K562 (cell line): ENCODE measurements around the gene SH2D4B. TPM values are rescaled to one million over a fixed set of nuclear protein-coding genes. Genes with fewer than 3 reads are reported as not detected.

Experiments
- ATAC-seq: fragments of 200-7000 bp; cut with Tn5 transposase; 3 replicates; pipeline ENCODE4 v1.9.1; 2020; ENCODE audit warnings: moderate library complexity
- BruUV-seq: library from RNA; stranded (reverse); fragments of 400-500 nt; replicated peaks from 2 replicates; lab custom pipeline; 2021; lab: Mats Ljungman, UMichigan
- CTCF ChIA-PET: fragments of 300-600 bp; formaldehyde crosslinking; extraction: SDS; loops from one replicate; lab custom pipeline; 2021; ENCODE audit warnings: low intra/inter-chr PET ratio; lab: Yijun Ruan, JAX
- POLR2A ChIA-PET: fragments of 300-600, 350-650 bp; sonication (Branson Sonifier 250); formaldehyde crosslinking; extraction: SDS; loops from one replicate; lab custom pipeline; 2021; ENCODE audit warnings: antibody characterized with exemption, inconsistent platforms; lab: Yijun Ruan, JAX
- DNase-seq, 4 experiments: peaks; one replicate each; pipeline versions ENCODE4 v3.0.0 to v3.0.0-alpha.2; 2011 to 2018; ENCODE audit warnings: low spot score in 3 of 4, mixed read lengths in 3 of 4; ENCODE audit errors: extremely low read depth in 1 of 4
- FAIRE-seq: peaks from 2 replicates; lab custom pipeline; 2011; peaks lifted over from hg19 to GRCh38; lab: Jason Lieb, UNC
- H2AFZ ChIP-seq: 2 replicates; pipeline ENCODE4 v1.6.0; 2011; ENCODE audit warnings: low read depth, low read length, control low read depth, inconsistent platforms
- H3K27ac ChIP-seq: fragments of 200-600 bp; 3 replicates; pipeline ENCODE4 v1.8.0; 2011; ENCODE audit warnings: low read depth, mild to moderate bottlenecking, control low read depth, inconsistent platforms, low read length, moderate library complexity, mixed read lengths; ENCODE audit errors: extremely low read depth
- H3K27me3 ChIP-seq, 2 experiments: fragments of 300-600 bp in 1 of 2; 2 replicates in 1 of 2; 3 replicates in 1 of 2; pipeline versions ENCODE4 v1.6.0 to v1.8.0; 2011; ENCODE audit warnings: inconsistent platforms in 2 of 2, low read length in 2 of 2, mild to moderate bottlenecking in 1 of 2, mixed read lengths in 1 of 2, moderate library complexity in 1 of 2; ENCODE audit not compliant: control insufficient read depth in 2 of 2, insufficient read depth in 2 of 2
- H3K36me3 ChIP-seq: fragments of 300-600 bp; 3 replicates; pipeline ENCODE4 v1.8.0; 2011; ENCODE audit warnings: mild to moderate bottlenecking, low read length, inconsistent platforms; ENCODE audit not compliant: control insufficient read depth, insufficient read depth
- H3K4me1 ChIP-seq, 2 experiments: fragments of 200-600 bp in 1 of 2; replicated peaks in 1 of 2; 2 replicates in 1 of 2; 3 replicates in 1 of 2; pipeline versions ENCODE4 v1.5.1 to v1.8.0; 2011; ENCODE audit warnings: inconsistent platforms in 2 of 2, low read length in 2 of 2, mild to moderate bottlenecking in 1 of 2, mixed read lengths in 1 of 2, moderate library complexity in 1 of 2; ENCODE audit not compliant: control insufficient read depth in 2 of 2, insufficient read depth in 2 of 2
- H3K4me2 ChIP-seq: 2 replicates; pipeline ENCODE4 v1.6.1; 2011; ENCODE audit warnings: low read length, control low read depth, inconsistent platforms, mixed read lengths; ENCODE audit not compliant: insufficient read depth
- H3K4me3 ChIP-seq: fragments of 200-600 bp; sonication (generic), shearing (Covaris generic); 2 replicates; pipeline ENCODE4 v1.5.1; 2016; ENCODE audit warnings: control low read depth, inconsistent platforms
- H3K79me2 ChIP-seq: fragments of 200-600 bp; 3 replicates; pipeline ENCODE4 v1.8.0; 2011; ENCODE audit warnings: low read length, inconsistent platforms; ENCODE audit not compliant: control insufficient read depth, insufficient read depth
- H3K9ac ChIP-seq, 2 experiments: 2 replicates each; pipeline versions ENCODE4 v1.6.0 to v1.6.1; 2011; ENCODE audit warnings: low read depth in 2 of 2, low read length in 2 of 2, control low read depth in 1 of 2, inconsistent platforms in 1 of 2, mild to moderate bottlenecking in 1 of 2, mixed read lengths in 1 of 2; ENCODE audit not compliant: insufficient read depth in 1 of 2
- H3K9me1 ChIP-seq: one replicate; pipeline ENCODE4 v1.6.0; 2011; ENCODE audit warnings: inconsistent platforms, mild to moderate bottlenecking, low read length, moderate library complexity; ENCODE audit not compliant: control insufficient read depth, insufficient read depth
- H3K9me3 ChIP-seq: replicated peaks from 2 replicates; pipeline ENCODE4 v1.5.1; 2011; ENCODE audit warnings: low read depth, low read length, inconsistent platforms; ENCODE audit not compliant: control insufficient read depth, insufficient read depth
- H4K20me1 ChIP-seq: replicated peaks from 2 replicates; pipeline ENCODE4 v1.6.1; 2011; ENCODE audit warnings: low read length, inconsistent platforms, mixed read lengths; ENCODE audit not compliant: control insufficient read depth, insufficient read depth
- BRD4 ChIP-seq: fragments of 200-600 bp; sonication (generic); IDR thresholded peaks from 2 replicates; pipeline ENCODE4 v1.6.1; 2017; ENCODE audit warnings: inconsistent platforms
- CBX5 ChIP-seq: IDR thresholded peaks from 2 replicates; pipeline ENCODE4 v1.6.1; 2014; ENCODE audit warnings: low read depth, borderline replicate concordance
- COPS2 ChIP-seq: fragments of 450-650 bp; conservative IDR thresholded peaks from 2 replicates; pipeline ENCODE4 v1.6.1; 2016; ENCODE audit warnings: mild to moderate bottlenecking, moderate library complexity
- FOXK2 ChIP-seq, 2 experiments: fragments of 450-650 bp; IDR thresholded peaks in 1 of 2; conservative IDR thresholded peaks in 1 of 2; 2 replicates each; pipeline ENCODE4 v1.6.1; 2016; ENCODE audit warnings: low read depth in 2 of 2, mild to moderate bottlenecking in 1 of 2
- HNRNPK ChIP-seq: fragments of 200-400 bp; formaldehyde crosslinking; IDR thresholded peaks from one replicate; pipeline ENCODE4 v1.6.1; 2018; ENCODE audit warnings: mild to moderate bottlenecking, low read depth, low read length; ENCODE audit not compliant: poor library complexity, severe bottlenecking
- RBFOX2 ChIP-seq: fragments of 200-400 bp; formaldehyde crosslinking; IDR thresholded peaks from 2 replicates; pipeline ENCODE4 v1.6.1; 2017; ENCODE audit warnings: low read depth, mild to moderate bottlenecking, low read length, moderate library complexity
- ZNF146 ChIP-seq: IDR thresholded peaks from one replicate; pipeline ENCODE4 v1.6.1; 2018; ENCODE audit warnings: missing compliant biosample characterization; ENCODE audit not compliant: unreplicated experiment
- ZNF239 ChIP-seq: fragments of 250-450 bp; sonication (Bioruptor Pico); IDR thresholded peaks from 2 replicates; pipeline ENCODE4 v1.4.0; 2020; ENCODE audit warnings: mild to moderate bottlenecking
- ZNF77 ChIP-seq: fragments of 250-450 bp; sonication (Bioruptor Pico); IDR thresholded peaks from 2 replicates; pipeline ENCODE4 v1.5.0; 2020
- WGBS: fragments of 100-300 bp; shearing (Covaris generic); methylation state at CpG from one replicate; pipeline ENCODE4 v1.1.6; 2016; ENCODE audit warnings: low coverage, mixed read lengths; ENCODE audit not compliant: insufficient coverage; ENCODE audit errors: missing lambda C conversion rate; 5-methylcytosine and 5-hydroxymethylcytosine counted together
- in situ Hi-C: fragments of 300-500 bp; cut with MboI; formaldehyde crosslinking; loops from 4 replicates; pipeline ENCODE4 v1.15.0; 2018; ENCODE audit warnings: inconsistent platforms, mixed read lengths
- intact Hi-C: fragments of 100-400 bp; cut with micrococcal nuclease; formaldehyde crosslinking; loops from 2 replicates; pipeline ENCODE4 v1.14.2; 2022
- polyA plus RNA-seq, 8 experiments: library from polyadenylated mRNA; depleted of rRNA in 4 of 8; stranded (reverse) in 5 of 8; unstranded in 3 of 8; fragments of >200 nt; fragmentation: Nextera tagmentation in 2 of 8; fragmentation: Illumina TruSeq in 1 of 8; extraction: Ambion mirVana in 2 of 8; extraction: Trizol in 1 of 8; gene quantifications; 2 replicates each; pipeline versions ENCODE4 v1.2.1 to v1.2.3, GENCODE V29; 2011 to 2014; ENCODE audit warnings: inconsistent platforms in 1 of 8, missing spikeins in 1 of 8
- total RNA-seq, 7 experiments: library from RNA; depleted of rRNA in 6 of 7; stranded (reverse); fragments of >200 nt in 6 of 7; fragmentation: Illumina TruSeq in 2 of 7; extraction: Trizol in 2 of 7; gene quantifications; 2 replicates each; pipeline versions ENCODE4 v1.2.1 to v1.2.3, GENCODE V29; 2011 to 2021; ENCODE audit warnings: low replicate concordance in 1 of 7
- TF ChIP-seq, protein P1 (sequence below), 2 experiments: IDR thresholded peaks in 1 of 2; conservative IDR thresholded peaks in 1 of 2; 2 replicates each; pipeline ENCODE4 v1.6.1; 2016; ENCODE audit warnings: low read depth in 2 of 2, mild to moderate bottlenecking in 1 of 2, missing compliant biosample characterization in 1 of 2, missing genetic modification characterization in 1 of 2, moderate library complexity in 1 of 2
- TF ChIP-seq, protein P2 (sequence below): sonication (generic); formaldehyde crosslinking; IDR thresholded peaks from 2 replicates; pipeline ENCODE4 v1.8.1; 2023; ENCODE audit warnings: mild to moderate bottlenecking, missing genetic modification reagents
- TF ChIP-seq, protein P3 (sequence below), 2 experiments: fragments of 450-650 bp; conservative IDR thresholded peaks; 2 replicates each; pipeline ENCODE4 v1.6.1; 2017; ENCODE audit warnings: mild to moderate bottlenecking in 2 of 2, moderate library complexity in 2 of 2
- TF ChIP-seq, protein P4 (sequence below): IDR thresholded peaks from 2 replicates; pipeline ENCODE4 v1.6.1; 2012; ENCODE audit warnings: low read depth, low read length, improper control_type of control experiment, borderline replicate concordance

SH2D4B gene
- total and polyA plus RNA-seq, 9 of the 15 experiments (the other 6 are each of a cell fraction or from before 2014, with no cell fraction given): 0.03 to 0.14 (median 0.04) TPM; not detected in 4

DNA sequence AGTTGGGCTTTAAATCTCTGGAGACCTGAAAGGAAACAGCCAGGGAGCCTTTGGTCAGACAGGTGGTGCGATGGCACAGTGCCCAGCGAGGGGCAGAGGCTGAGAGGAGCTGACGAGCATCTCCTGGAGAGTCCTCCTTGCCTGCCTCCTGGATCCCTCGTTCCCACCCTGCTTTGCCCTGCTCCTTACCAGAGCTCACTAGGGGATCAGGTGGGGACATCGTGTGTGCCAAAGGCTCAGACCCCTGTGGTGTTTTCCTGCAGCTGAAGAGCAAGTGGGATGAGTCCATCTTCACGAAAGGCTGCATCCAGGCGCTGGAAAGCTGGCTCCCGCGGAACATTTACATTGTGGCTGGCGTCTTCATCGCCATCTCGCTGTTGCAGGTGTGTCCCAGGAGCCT, 21.8 kb upstream of the SH2D4B start:
- no peaks in the 10 kb centered on the region for H3K9me1 ChIP-seq
- no peaks in the 10 kb centered on the region for H3K9me3 ChIP-seq
- DNase-seq: no peak
- ChIA-PET CTCF (interaction anchor here (0.5 kb wide), 1 partner anchor 182 kb away, joined by 3 read pairs; no protein-coding TSS in a partner anchor), POLR2A (no interaction called here)
- BruUV-seq: no TSS peak
- no peak overlapping the region for H3K4me2 ChIP-seq
- no peak overlapping the region for H3K4me3 ChIP-seq
- H3K9ac ChIP-seq: no peak overlapping the region
- no peak overlapping the region for H2AFZ ChIP-seq
- ATAC-seq: no peak
- H4K20me1 ChIP-seq: no peaks in the 10 kb centered on the region; the same call in 1 of the 2 replicates
- H3K79me2 ChIP-seq: no peaks in the 10 kb centered on the region
- no peaks in the 10 kb centered on the region for H3K27me3 ChIP-seq
- FAIRE-seq: no peak
- H3K4me1 ChIP-seq: peaks cover 0 to 11% of the 10 kb centered on the region in 2 experiments; a peak in 1 of 5 replicates
- peaks cover 87% of the 10 kb centered on the region for H3K36me3 ChIP-seq
- no peak overlapping the region for H3K27ac ChIP-seq
- 81% methylated on average over 9 of the region's 12 CpGs for WGBS
- intact Hi-C loops: no loop called here
- in situ Hi-C loops: no loop called here
- TF ChIP-seq RBFOX2 (no peak), BRD4 (no peak), ZNF77 (no peak), FOXK2 (conservative IDR thresholded peaks at IDR 0.05 in 1 of 2, IDR thresholded peaks at IDR 0.05 in 1 of 2; ENCODE audit: low read depth in 2 of 2) (no peak), ZNF239 (no peak), HNRNPK (no peak), COPS2 (no peak), CBX5 (no peak), ZNF146 (CRISPR knock-in tag) (no peak)
- TF ChIP-seq, protein P1, sequence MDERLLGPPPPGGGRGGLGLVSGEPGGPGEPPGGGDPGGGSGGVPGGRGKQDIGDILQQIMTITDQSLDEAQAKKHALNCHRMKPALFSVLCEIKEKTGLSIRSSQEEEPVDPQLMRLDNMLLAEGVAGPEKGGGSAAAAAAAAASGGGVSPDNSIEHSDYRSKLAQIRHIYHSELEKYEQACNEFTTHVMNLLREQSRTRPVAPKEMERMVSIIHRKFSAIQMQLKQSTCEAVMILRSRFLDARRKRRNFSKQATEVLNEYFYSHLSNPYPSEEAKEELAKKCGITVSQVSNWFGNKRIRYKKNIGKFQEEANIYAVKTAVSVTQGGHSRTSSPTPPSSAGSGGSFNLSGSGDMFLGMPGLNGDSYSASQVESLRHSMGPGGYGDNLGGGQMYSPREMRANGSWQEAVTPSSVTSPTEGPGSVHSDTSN (CRISPR knock-in tag; IDR thresholded peaks at IDR 0.05; ENCODE audit: low read depth): no peak
- TF ChIP-seq, protein P1 (tag; conservative IDR thresholded peaks at IDR 0.05; ENCODE audit: low read depth): no peak
- TF ChIP-seq, protein P2, sequence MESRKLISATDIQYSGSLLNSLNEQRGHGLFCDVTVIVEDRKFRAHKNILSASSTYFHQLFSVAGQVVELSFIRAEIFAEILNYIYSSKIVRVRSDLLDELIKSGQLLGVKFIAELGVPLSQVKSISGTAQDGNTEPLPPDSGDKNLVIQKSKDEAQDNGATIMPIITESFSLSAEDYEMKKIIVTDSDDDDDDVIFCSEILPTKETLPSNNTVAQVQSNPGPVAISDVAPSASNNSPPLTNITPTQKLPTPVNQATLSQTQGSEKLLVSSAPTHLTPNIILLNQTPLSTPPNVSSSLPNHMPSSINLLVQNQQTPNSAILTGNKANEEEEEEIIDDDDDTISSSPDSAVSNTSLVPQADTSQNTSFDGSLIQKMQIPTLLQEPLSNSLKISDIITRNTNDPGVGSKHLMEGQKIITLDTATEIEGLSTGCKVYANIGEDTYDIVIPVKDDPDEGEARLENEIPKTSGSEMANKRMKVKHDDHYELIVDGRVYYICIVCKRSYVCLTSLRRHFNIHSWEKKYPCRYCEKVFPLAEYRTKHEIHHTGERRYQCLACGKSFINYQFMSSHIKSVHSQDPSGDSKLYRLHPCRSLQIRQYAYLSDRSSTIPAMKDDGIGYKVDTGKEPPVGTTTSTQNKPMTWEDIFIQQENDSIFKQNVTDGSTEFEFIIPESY (CRISPR knock-in tag): no peak
- TF ChIP-seq, protein P3, sequence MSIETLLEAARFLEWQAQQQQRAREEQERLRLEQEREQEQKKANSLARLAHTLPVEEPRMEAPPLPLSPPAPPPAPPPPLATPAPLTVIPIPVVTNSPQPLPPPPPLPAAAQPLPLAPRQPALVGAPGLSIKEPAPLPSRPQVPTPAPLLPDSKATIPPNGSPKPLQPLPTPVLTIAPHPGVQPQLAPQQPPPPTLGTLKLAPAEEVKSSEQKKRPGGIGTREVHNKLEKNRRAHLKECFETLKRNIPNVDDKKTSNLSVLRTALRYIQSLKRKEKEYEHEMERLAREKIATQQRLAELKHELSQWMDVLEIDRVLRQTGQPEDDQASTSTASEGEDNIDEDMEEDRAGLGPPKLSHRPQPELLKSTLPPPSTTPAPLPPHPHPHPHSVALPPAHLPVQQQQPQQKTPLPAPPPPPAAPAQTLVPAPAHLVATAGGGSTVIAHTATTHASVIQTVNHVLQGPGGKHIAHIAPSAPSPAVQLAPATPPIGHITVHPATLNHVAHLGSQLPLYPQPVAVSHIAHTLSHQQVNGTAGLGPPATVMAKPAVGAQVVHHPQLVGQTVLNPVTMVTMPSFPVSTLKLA (conservative IDR thresholded peaks at IDR 0.05): no peak
- TF ChIP-seq, protein P4, sequence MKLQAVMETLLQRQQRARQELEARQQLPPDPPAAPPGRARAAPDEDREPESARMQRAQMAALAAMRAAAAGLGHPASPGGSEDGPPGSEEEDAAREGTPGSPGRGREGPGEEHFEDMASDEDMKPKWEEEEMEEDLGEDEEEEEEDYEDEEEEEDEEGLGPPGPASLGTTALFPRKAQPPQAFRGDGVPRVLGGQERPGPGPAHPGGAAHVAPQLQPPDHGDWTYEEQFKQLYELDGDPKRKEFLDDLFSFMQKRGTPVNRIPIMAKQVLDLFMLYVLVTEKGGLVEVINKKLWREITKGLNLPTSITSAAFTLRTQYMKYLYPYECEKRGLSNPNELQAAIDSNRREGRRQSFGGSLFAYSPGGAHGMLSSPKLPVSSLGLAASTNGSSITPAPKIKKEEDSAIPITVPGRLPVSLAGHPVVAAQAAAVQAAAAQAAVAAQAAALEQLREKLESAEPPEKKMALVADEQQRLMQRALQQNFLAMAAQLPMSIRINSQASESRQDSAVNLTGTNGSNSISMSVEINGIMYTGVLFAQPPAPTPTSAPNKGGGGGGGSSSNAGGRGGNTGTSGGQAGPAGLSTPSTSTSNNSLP: no peak
